HCEC 1CT (cell line): ENCODE data around the gene TMEM242.
"Not testable (repeated sequence)": the region's sequence is repeated elsewhere in the genome, so short reads cannot be mapped to it uniquely, and the experiment has no call there.

Source experiments
- DNase-seq: peaks from one replicate; pipeline ENCODE4 v3.0.0-alpha.2; 2017

TMEM242 gene

GRCh38 chr6:157323255-157323965, at the start of gene TMEM242:
Gene TMEM242, minus strand, starts transcription at chr6:157323519. Its CDS starts 20 bp downstream, at chr6:157323499.
- DNase-seq: peak; percentile 90

GRCh38 chr6:157372501-157373280, 49.4 kb upstream of the TMEM242 start:
- DNase-seq: no peak

GRCh38 chr6:157370755-157371154, 47.4 kb upstream of the TMEM242 start:
- no peak for DNase-seq

GRCh38 chr6:157368359-157369049, 45.2 kb upstream of the TMEM242 start:
- no peak for DNase-seq

GRCh38 chr6:157366648-157367047, 43.3 kb upstream of the TMEM242 start:
- no peak for DNase-seq

GRCh38 chr6:157364705-157365104, 41.4 kb upstream of the TMEM242 start:
- DNase-seq: no peak

GRCh38 chr6:157361886-157362285, 38.6 kb upstream of the TMEM242 start:
- DNase-seq: no peak

- DNase-seq: no peak
Measured at GRCh38 chr6:157358287-157358686, 35.0 kb upstream of the TMEM242 start.

- DNase-seq: no peak
Measured at GRCh38 chr6:157346373-157346772, 23.1 kb upstream of the TMEM242 start.

GRCh38 chr6:157343732-157344131, 20.4 kb upstream of the TMEM242 start:
- DNase-seq: no peak

- no peak for DNase-seq
Measured at GRCh38 chr6:157339432-157339831, 16.1 kb upstream of the TMEM242 start.

- DNase-seq: no peak
Measured at GRCh38 chr6:157337751-157338150, 14.4 kb upstream of the TMEM242 start.

GRCh38 chr6:157337276-157337675, 14.0 kb upstream of the TMEM242 start:
- not testable (repeated sequence) for DNase-seq

GRCh38 chr6:157335829-157336228, 12.5 kb upstream of the TMEM242 start:
- no peak for DNase-seq

GRCh38 chr6:157333956-157334355, 10.6 kb upstream of the TMEM242 start:
- DNase-seq: no peak

- no peak for DNase-seq
Measured at GRCh38 chr6:157333537-157333936, 10.2 kb upstream of the TMEM242 start.

GRCh38 chr6:157332813-157333212, 9.5 kb upstream of the TMEM242 start:
- no peak for DNase-seq

GRCh38 chr6:157330831-157331230, 7.5 kb upstream of the TMEM242 start:
- no peak for DNase-seq

- no peak for DNase-seq
Measured at GRCh38 chr6:157329829-157330228, 6.5 kb upstream of the TMEM242 start.

GRCh38 chr6:157328108-157328692, 4.9 kb upstream of the TMEM242 start:
- DNase-seq: peak; percentile 68

GRCh38 chr6:157326979-157327378, 3.7 kb upstream of the TMEM242 start:
- no peak for DNase-seq

- peak; percentile 45 for DNase-seq
Measured at GRCh38 chr6:157325069-157325805, 1.9 kb upstream of the TMEM242 start.

- peak; percentile 61 for DNase-seq
Measured at GRCh38 chr6:157323966-157324300, 614 bp upstream of the TMEM242 start.
